HepG2 (cell line): ENCODE measurements around the gene TXNRD3.

Source experiments
- BRCA1 ChIP-seq: sonication (generic); formaldehyde crosslinking; IDR thresholded peaks from 2 replicates; pipeline ENCODE4 v1.4.0; 2020; ENCODE audit warnings: missing genetic modification reagents
- EHMT2 ChIP-seq: fragments of 200-600 bp; sonication (generic); IDR thresholded peaks from 2 replicates; pipeline ENCODE4 v1.7.0; 2017; ENCODE audit warnings: antibody characterized with exemption, low read depth, low read length, borderline replicate concordance
- EZH2 ChIP-seq: conservative IDR thresholded peaks from 2 replicates; pipeline ENCODE4 v1.6.1; 2012; ENCODE audit warnings: mild to moderate bottlenecking, low read depth, low read length, moderate library complexity
- KDM5B ChIP-seq: sonication (generic); formaldehyde crosslinking; IDR thresholded peaks from 2 replicates; pipeline ENCODE4 v1.4.0; 2020; ENCODE audit warnings: missing genetic modification reagents, mild to moderate bottlenecking, borderline replicate concordance
- SP1 ChIP-seq, 2 experiments: fragments of 450-650 bp in 1 of 2; sonication (generic) in 1 of 2; formaldehyde crosslinking in 1 of 2; IDR thresholded peaks; 2 replicates each; pipeline versions ENCODE4 v1.4.0 to v1.6.1; 2016 to 2020; ENCODE audit warnings: missing genetic modification reagents in 1 of 2
- U2AF1 ChIP-seq: fragments of 200-400 bp; formaldehyde crosslinking; optimal IDR thresholded peaks from 2 replicates; pipeline ENCODE3; 2017; ENCODE audit warnings: mild to moderate bottlenecking, low read depth, low read length
- ZNF138 ChIP-seq: sonication (generic); formaldehyde crosslinking; IDR thresholded peaks from 2 replicates; pipeline ENCODE4 v1.5.0; 2020; ENCODE audit warnings: mild to moderate bottlenecking, low read depth, missing genetic modification reagents
- ZNF207 ChIP-seq: fragments of 450-650 bp; IDR thresholded peaks from 2 replicates; pipeline ENCODE4 v1.6.1; 2016; ENCODE audit warnings: antibody characterized with exemption, borderline replicate concordance
- TF ChIP-seq, protein P1 (sequence below): sonication (generic); formaldehyde crosslinking; IDR thresholded peaks from 2 replicates; pipeline ENCODE4 v1.5.1; 2020; ENCODE audit warnings: mild to moderate bottlenecking, moderate library complexity, missing genetic modification reagents
- TF ChIP-seq, protein P2 (sequence below): sonication (generic); formaldehyde crosslinking; IDR thresholded peaks from 2 replicates; pipeline ENCODE4 v1.4.0; 2020; ENCODE audit warnings: missing genetic modification reagents, borderline replicate concordance
- TF ChIP-seq, protein P3 (sequence below): sonication (generic); formaldehyde crosslinking; IDR thresholded peaks from 2 replicates; pipeline ENCODE4 v1.5.0; 2020; ENCODE audit warnings: mild to moderate bottlenecking, missing genetic modification reagents, moderate library complexity
- TF ChIP-seq, protein P4 (sequence below): sonication (generic); formaldehyde crosslinking; IDR thresholded peaks from 2 replicates; pipeline ENCODE4 v1.8.0; 2022; ENCODE audit warnings: mild to moderate bottlenecking, missing genetic modification reagents; ENCODE audit not compliant: insufficient replicate concordance

DNA sequence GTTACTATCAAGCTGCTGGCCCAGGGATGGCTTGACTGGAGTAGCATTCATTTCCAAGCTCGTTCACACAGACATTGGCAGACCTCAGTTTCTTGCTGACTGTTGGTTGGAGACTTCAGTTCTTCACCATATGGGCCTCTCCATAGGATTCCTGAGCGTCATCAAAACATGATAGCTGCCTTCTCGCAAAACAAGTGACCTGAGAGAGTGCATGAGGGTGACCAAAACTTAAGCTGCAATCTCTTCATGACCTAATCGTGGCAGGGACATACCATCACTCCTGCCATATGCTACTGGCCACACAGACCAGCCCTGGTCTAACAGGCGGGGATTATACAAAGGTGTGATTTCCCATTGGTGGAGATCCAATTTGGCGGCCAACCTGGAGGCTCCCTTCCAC, 50.2 kb downstream of the TXNRD3 start:
- TF ChIP-seq, protein P1, sequence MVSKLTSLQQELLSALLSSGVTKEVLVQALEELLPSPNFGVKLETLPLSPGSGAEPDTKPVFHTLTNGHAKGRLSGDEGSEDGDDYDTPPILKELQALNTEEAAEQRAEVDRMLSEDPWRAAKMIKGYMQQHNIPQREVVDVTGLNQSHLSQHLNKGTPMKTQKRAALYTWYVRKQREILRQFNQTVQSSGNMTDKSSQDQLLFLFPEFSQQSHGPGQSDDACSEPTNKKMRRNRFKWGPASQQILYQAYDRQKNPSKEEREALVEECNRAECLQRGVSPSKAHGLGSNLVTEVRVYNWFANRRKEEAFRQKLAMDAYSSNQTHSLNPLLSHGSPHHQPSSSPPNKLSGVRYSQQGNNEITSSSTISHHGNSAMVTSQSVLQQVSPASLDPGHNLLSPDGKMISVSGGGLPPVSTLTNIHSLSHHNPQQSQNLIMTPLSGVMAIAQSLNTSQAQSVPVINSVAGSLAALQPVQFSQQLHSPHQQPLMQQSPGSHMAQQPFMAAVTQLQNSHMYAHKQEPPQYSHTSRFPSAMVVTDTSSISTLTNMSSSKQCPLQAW (CRISPR knock-in tag), result no peak
- no peak for TF ChIP-seq BRCA1 (CRISPR knock-in tag)
- TF ChIP-seq, protein P2, sequence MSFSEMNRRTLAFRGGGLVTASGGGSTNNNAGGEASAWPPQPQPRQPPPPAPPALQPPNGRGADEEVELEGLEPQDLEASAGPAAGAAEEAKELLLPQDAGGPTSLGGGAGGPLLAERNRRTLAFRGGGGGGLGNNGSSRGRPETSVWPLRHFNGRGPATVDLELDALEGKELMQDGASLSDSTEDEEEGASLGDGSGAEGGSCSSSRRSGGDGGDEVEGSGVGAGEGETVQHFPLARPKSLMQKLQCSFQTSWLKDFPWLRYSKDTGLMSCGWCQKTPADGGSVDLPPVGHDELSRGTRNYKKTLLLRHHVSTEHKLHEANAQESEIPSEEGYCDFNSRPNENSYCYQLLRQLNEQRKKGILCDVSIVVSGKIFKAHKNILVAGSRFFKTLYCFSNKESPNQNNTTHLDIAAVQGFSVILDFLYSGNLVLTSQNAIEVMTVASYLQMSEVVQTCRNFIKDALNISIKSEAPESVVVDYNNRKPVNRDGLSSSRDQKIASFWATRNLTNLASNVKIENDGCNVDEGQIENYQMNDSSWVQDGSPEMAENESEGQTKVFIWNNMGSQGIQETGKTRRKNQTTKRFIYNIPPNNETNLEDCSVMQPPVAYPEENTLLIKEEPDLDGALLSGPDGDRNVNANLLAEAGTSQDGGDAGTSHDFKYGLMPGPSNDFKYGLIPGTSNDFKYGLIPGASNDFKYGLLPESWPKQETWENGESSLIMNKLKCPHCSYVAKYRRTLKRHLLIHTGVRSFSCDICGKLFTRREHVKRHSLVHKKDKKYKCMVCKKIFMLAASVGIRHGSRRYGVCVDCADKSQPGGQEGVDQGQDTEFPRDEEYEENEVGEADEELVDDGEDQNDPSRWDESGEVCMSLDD (CRISPR knock-in tag), result no peak
- TF ChIP-seq EHMT2, result no peak
- TF ChIP-seq, protein P3, sequence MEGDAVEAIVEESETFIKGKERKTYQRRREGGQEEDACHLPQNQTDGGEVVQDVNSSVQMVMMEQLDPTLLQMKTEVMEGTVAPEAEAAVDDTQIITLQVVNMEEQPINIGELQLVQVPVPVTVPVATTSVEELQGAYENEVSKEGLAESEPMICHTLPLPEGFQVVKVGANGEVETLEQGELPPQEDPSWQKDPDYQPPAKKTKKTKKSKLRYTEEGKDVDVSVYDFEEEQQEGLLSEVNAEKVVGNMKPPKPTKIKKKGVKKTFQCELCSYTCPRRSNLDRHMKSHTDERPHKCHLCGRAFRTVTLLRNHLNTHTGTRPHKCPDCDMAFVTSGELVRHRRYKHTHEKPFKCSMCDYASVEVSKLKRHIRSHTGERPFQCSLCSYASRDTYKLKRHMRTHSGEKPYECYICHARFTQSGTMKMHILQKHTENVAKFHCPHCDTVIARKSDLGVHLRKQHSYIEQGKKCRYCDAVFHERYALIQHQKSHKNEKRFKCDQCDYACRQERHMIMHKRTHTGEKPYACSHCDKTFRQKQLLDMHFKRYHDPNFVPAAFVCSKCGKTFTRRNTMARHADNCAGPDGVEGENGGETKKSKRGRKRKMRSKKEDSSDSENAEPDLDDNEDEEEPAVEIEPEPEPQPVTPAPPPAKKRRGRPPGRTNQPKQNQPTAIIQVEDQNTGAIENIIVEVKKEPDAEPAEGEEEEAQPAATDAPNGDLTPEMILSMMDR (CRISPR knock-in tag), result no peak
- no peak for TF ChIP-seq ZNF138 (CRISPR knock-in tag)
- no peak for TF ChIP-seq SP1 (IDR thresholded peaks at IDR 0.05)
- TF ChIP-seq SP1 (CRISPR knock-in tag; IDR thresholded peaks at IDR 0.05), result no peak
- TF ChIP-seq, protein P4, sequence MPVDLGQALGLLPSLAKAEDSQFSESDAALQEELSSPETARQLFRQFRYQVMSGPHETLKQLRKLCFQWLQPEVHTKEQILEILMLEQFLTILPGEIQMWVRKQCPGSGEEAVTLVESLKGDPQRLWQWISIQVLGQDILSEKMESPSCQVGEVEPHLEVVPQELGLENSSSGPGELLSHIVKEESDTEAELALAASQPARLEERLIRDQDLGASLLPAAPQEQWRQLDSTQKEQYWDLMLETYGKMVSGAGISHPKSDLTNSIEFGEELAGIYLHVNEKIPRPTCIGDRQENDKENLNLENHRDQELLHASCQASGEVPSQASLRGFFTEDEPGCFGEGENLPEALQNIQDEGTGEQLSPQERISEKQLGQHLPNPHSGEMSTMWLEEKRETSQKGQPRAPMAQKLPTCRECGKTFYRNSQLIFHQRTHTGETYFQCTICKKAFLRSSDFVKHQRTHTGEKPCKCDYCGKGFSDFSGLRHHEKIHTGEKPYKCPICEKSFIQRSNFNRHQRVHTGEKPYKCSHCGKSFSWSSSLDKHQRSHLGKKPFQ (CRISPR knock-in tag), result no peak
- TF ChIP-seq ZNF207, result no peak
- no peak for TF ChIP-seq EZH2
- TF ChIP-seq U2AF1, result no peak
- no peak for TF ChIP-seq KDM5B (CRISPR knock-in tag)
